ENCODE data around the gene CLCNKB. TPM values are rescaled to one million over a fixed set of nuclear protein-coding genes. Genes with fewer than 3 reads are reported as not detected.

Gene CLCNKB
- total and polyA plus RNA-seq, 2 of the 13 experiments (the other 11 are each of a cell fraction or from before 2014, with no cell fraction given) = 0.04 TPM; not detected in 1

- TF ChIP-seq ZNF503 (CRISPR knock-in tag; IDR thresholded peaks at IDR 0.05) (no peak), CEBPB (IDR thresholded peaks at IDR 0.05; ENCODE audit: borderline replicate concordance, low read depth, low read length) (no peak), ZNF709 (CRISPR knock-in tag; IDR thresholded peaks at IDR 0.05) (no peak), FOXO4 (CRISPR knock-in tag; conservative IDR thresholded peaks at IDR 0.05) (no peak), ZNF713 (CRISPR knock-in tag; IDR thresholded peaks at IDR 0.05) (no peak), MAZ (IDR thresholded peaks at IDR 0.05; ENCODE audit: borderline replicate concordance, low read depth, low read length) (no peak), MAZ (CRISPR knock-in tag; IDR thresholded peaks at IDR 0.05; ENCODE audit: low read depth) (0 out of 2 replicates have a peak, but pooled peaks have one; percentile 39), ZNF580 (CRISPR knock-in tag; IDR thresholded peaks at IDR 0.05; ENCODE audit: borderline replicate concordance, low read depth) (0 out of 2 replicates have a peak, but pooled peaks have one; percentile 47), KLF13 (CRISPR knock-in tag; IDR thresholded peaks at IDR 0.05) (no peak), RFX5 (IDR thresholded peaks at IDR 0.05; ENCODE audit: low read depth, low read length) (no peak), KIAA2018 (CRISPR knock-in tag; IDR thresholded peaks at IDR 0.05; ENCODE audit: borderline replicate concordance) (no peak), MBNL3 (CRISPR knock-in tag; conservative IDR thresholded peaks at IDR 0.05) (no peak), CSRNP1 (CRISPR knock-in tag; IDR thresholded peaks at IDR 0.05) (no peak), SALL1 (CRISPR knock-in tag; IDR thresholded peaks at IDR 0.05) (peak; percentile 57), NFKB2 (CRISPR knock-in tag; IDR thresholded peaks at IDR 0.05; ENCODE audit: borderline replicate concordance) (no peak)
These were observed 35.5 kb downstream of the CLCNKB start (continued) for GRCh38 chr1:16078925-16079656.

Data from HepG2 (cell line).